Endothelial cell of umbilical vein (primary cell): ENCODE measurements around the gene TMC1. TPM values are rescaled to one million over a fixed set of nuclear protein-coding genes. Genes with fewer than 3 reads are reported as not detected.

Experiments used
- BruUV-seq: library from RNA; stranded (reverse); fragments of 400-500 nt; replicated peaks from 2 replicates; lab custom pipeline; 2021; lab: Mats Ljungman, UMichigan
- CTCF ChIA-PET: fragments of 300-600, 350-600 bp; sonication (Branson Sonifier 250); formaldehyde crosslinking; loops from one replicate; lab custom pipeline; 2021; ENCODE audit warnings: antibody characterized with exemption, inconsistent platforms; lab: Charles Lee
- POLR2A ChIA-PET: fragments of 300-600, 350-600 bp; sonication (Branson Sonifier 250); formaldehyde crosslinking; loops from one replicate; lab custom pipeline; 2021; ENCODE audit warnings: antibody characterized with exemption, inconsistent platforms; lab: Charles Lee
- DNase-seq: peaks from one replicate; pipeline ENCODE4 v3.0.0-alpha.2; 2011; ENCODE audit warnings: low read depth, low spot score
- FAIRE-seq: peaks from 2 replicates; lab custom pipeline; 2011; peaks lifted over from hg19 to GRCh38; lab: Jason Lieb, UNC
- H2AFZ ChIP-seq: 2 replicates; pipeline ENCODE4 v1.6.0; 2012; ENCODE audit warnings: low read depth, low read length, control low read depth, inconsistent platforms
- H3K27ac ChIP-seq: 2 replicates; pipeline ENCODE4 v1.5.1; 2011; ENCODE audit warnings: low read depth, mild to moderate bottlenecking, control low read depth, low read length, moderate library complexity; ENCODE audit not compliant: insufficient read depth
- H3K27me3 ChIP-seq, 2 experiments: 2 replicates each; pipeline versions ENCODE4 v1.6.0 to v1.6.1; 2011; ENCODE audit warnings: low read length in 2 of 2, mixed read lengths in 1 of 2; ENCODE audit not compliant: control insufficient read depth in 2 of 2, insufficient read depth in 2 of 2
- H3K36me3 ChIP-seq, 2 experiments: 2 replicates in 1 of 2; 3 replicates in 1 of 2; pipeline ENCODE4 v1.5.1; 2011; ENCODE audit warnings: low read length in 2 of 2, mild to moderate bottlenecking in 1 of 2, moderate library complexity in 1 of 2; ENCODE audit not compliant: control insufficient read depth in 2 of 2, insufficient read depth in 2 of 2; ENCODE audit errors: extremely low read depth in 1 of 2
- H3K4me1 ChIP-seq: 3 replicates; pipeline ENCODE4 v1.5.1; 2011; ENCODE audit warnings: mild to moderate bottlenecking, low read length; ENCODE audit not compliant: control insufficient read depth, insufficient read depth; ENCODE audit errors: extremely low read depth
- H3K4me2 ChIP-seq: 2 replicates; pipeline ENCODE4 v1.6.1; 2011; ENCODE audit warnings: low read length, control low read depth, mixed read lengths; ENCODE audit not compliant: insufficient read depth
- H3K4me3 ChIP-seq, 3 experiments: fragments of 200-600 bp in 1 of 3; sonication (generic), shearing (Covaris generic) in 1 of 3; replicated peaks in 1 of 3; 2 replicates each; pipeline ENCODE4 v1.5.1; 2011 to 2016; ENCODE audit warnings: control low read depth in 3 of 3, low read length in 3 of 3, mild to moderate bottlenecking in 2 of 3, inconsistent platforms in 1 of 3, low read depth in 1 of 3, moderate library complexity in 1 of 3; ENCODE audit not compliant: insufficient read depth in 1 of 3
- H3K79me2 ChIP-seq: 2 replicates; pipeline ENCODE4 v1.6.0; 2012; ENCODE audit warnings: low read length, inconsistent platforms; ENCODE audit not compliant: control insufficient read depth, insufficient read depth
- H3K9ac ChIP-seq: replicated peaks from 2 replicates; pipeline ENCODE3; 2011; ENCODE audit warnings: low read length, control low read depth; ENCODE audit not compliant: insufficient read depth; ENCODE audit errors: extremely low read depth
- H3K9me1 ChIP-seq: replicated peaks from 3 replicates; pipeline ENCODE4 v1.6.0; 2011; ENCODE audit warnings: mild to moderate bottlenecking, low read length; ENCODE audit not compliant: control insufficient read depth, insufficient read depth; ENCODE audit errors: extremely low read depth
- H3K9me3 ChIP-seq: replicated peaks from 2 replicates; pipeline ENCODE4 v1.5.1; 2012; ENCODE audit warnings: low read length, inconsistent platforms; ENCODE audit not compliant: control insufficient read depth, insufficient read depth
- H4K20me1 ChIP-seq: replicated peaks from 2 replicates; pipeline ENCODE3; 2011; ENCODE audit warnings: mild to moderate bottlenecking, low read length; ENCODE audit not compliant: control insufficient read depth, insufficient read depth; ENCODE audit errors: extremely low read depth
- GATA2 ChIP-seq: IDR thresholded peaks from 2 replicates; pipeline ENCODE4 v1.7.0; 2011; ENCODE audit warnings: low read depth, mild to moderate bottlenecking, moderate library complexity, mixed read lengths, low read length; ENCODE audit not compliant: insufficient read length, insufficient read depth
- JUN ChIP-seq: IDR thresholded peaks from 2 replicates; pipeline ENCODE4 v1.6.1; 2011; ENCODE audit warnings: borderline replicate concordance, low read depth; ENCODE audit not compliant: insufficient read length, insufficient read depth
- MYC ChIP-seq: IDR thresholded peaks from one replicate; pipeline ENCODE4 v1.6.1; 2011; ENCODE audit warnings: mild to moderate bottlenecking, low read depth, low read length
- POLR2A ChIP-seq: IDR thresholded peaks from 2 replicates; pipeline ENCODE4 v1.6.1; 2012; ENCODE audit warnings: low read depth, mild to moderate bottlenecking, control low read depth, low read length
- POLR2AphosphoS5 ChIP-seq: IDR thresholded peaks from 2 replicates; pipeline ENCODE4 v1.6.1; 2012; ENCODE audit warnings: low read depth, mild to moderate bottlenecking, control low read depth, low read length, moderate library complexity; ENCODE audit not compliant: insufficient read depth
- dilution Hi-C: fragments of 300-500 bp; cut with MboI; formaldehyde crosslinking; loops from one replicate; pipeline ENCODE4 v1.15.0; 2019; ENCODE audit warnings: low sequenced_read_pairs; ENCODE audit not compliant: extremely low pct_ligation_motif_present
- intact Hi-C: fragments of 100-400 bp; cut with micrococcal nuclease; formaldehyde crosslinking; loops from one replicate; pipeline ENCODE4 v1.10.0; 2022
- polyA plus RNA-seq, 4 experiments: library from polyadenylated mRNA; depleted of rRNA in 3 of 4; stranded (reverse) in 3 of 4; unstranded in 1 of 4; fragments of >200 nt; gene quantifications; 2 replicates each; pipeline versions ENCODE4 v1.2.1 to v1.2.3, GENCODE V29; 2011 to 2012; ENCODE audit warnings: missing spikeins in 1 of 4
- total RNA-seq: library from RNA; stranded (reverse); gene quantifications from 2 replicates; pipeline ENCODE4 v1.2.3, GENCODE V29; 2021

Gene TMC1
- total and polyA plus RNA-seq, 2 donors (not counting 3 experiments of a cell fraction or from before 2014, with no cell fraction given), result 1.5 TPM; not detected in 1

DNA sequence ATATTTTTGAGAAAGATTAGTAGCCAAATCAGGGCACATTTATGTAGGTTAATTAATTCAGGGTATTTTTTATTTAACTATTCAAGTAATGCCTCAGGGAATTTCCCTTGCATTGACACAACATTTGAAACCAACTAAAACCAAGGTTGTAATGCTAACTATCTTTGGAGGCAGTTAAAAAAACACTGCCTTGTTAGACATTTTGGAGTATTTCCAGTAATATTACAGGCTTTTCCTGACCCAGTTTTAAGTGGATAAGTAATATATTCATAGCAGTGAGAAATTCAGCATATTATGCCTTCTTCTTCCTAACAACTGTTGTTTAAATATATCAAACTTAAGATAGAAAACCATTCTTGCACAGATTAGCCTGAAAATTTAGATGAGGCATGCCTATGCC lies 175.1 kb downstream of the TMC1 start:
- intact Hi-C loops, result no loop called here

DNA sequence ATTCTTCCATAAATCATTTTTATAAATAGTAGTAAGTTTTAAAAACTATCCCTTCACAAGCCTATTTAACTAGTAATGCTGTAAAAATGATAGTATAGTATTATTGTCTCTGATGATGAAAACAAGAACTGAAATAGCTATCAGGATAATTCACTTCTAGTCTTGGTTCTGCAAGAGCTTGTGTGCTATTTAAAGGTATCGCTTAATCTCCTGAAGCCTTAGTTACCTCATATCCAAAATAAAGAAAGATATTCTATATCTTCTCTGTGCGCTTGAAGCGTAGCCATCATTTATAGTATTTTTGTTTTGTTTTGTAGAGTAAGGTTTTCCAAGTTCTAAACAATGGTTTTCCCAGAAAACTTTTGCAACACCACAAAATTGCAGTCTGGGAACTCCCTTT lies 180.1 kb downstream of the TMC1 start:
- no peak for TF ChIP-seq POLR2A
- TF ChIP-seq GATA2, result no peak
- no peak for TF ChIP-seq JUN
- no peak for TF ChIP-seq MYC
- Histone ChIP-seq H3K79me2 (no peaks in the 10 kb centered on the region), H3K4me2 (no peak overlapping the region), H3K9me3 (no peaks in the 10 kb centered on the region), H3K9me1 (no peaks in the 10 kb centered on the region), H3K27me3 (peaks cover 0 to 4% of the 10 kb centered on the region in 2 experiments), H3K9ac (no peak overlapping the region), H4K20me1 (no peaks in the 10 kb centered on the region), H3K36me3 (no peaks in the 10 kb centered on the region), H2AFZ (no peak overlapping the region), H3K4me1 (no peaks in the 10 kb centered on the region), H3K27ac (no peak overlapping the region), H3K4me3 (no peak overlapping the region)
- no TSS peak for BruUV-seq
- DNase-seq, result no peak
- intact Hi-C loops (no loop called here), dilution Hi-C loops (no loop called here)
- no peak for FAIRE-seq
- ChIA-PET CTCF (no interaction called here), POLR2A (no interaction called here)

More for the DNA sequence above, 175.1 kb downstream of the TMC1 start:
- dilution Hi-C loops, result no loop called here
- BruUV-seq, result no TSS peak
- H3K4me2 ChIP-seq, result no peak overlapping the region
- DNase-seq, result no peak
- POLR2A ChIA-PET, result no interaction called here
- H3K9ac ChIP-seq, result no peak overlapping the region
- H3K27me3 ChIP-seq, result peaks cover 0 to 2% of the 10 kb centered on the region in 2 experiments
- TF ChIP-seq POLR2AphosphoS5, result no peak
- no peaks in the 10 kb centered on the region for H3K79me2 ChIP-seq
- H3K9me3 ChIP-seq, result no peaks in the 10 kb centered on the region
- no peaks in the 10 kb centered on the region for H3K4me1 ChIP-seq
- no peaks in the 10 kb centered on the region for H3K9me1 ChIP-seq
- H2AFZ ChIP-seq, result no peak overlapping the region
- H3K36me3 ChIP-seq, result no peaks in the 10 kb centered on the region
- H3K4me3 ChIP-seq, result no peak overlapping the region
- FAIRE-seq, result no peak
- CTCF ChIA-PET, result no interaction called here
- no peak overlapping the region for H3K27ac ChIP-seq
- H4K20me1 ChIP-seq, result no peaks in the 10 kb centered on the region
